Activated CD4-positive, alpha-beta T cell treated with anti-CD3 and anti-CD28 coated beads, Interleukin-2, amount 50 U/mL, for 1 hour (primary cell): ENCODE results near the gene ATRNL1.
"Not testable (repeated sequence)": the region's sequence is repeated elsewhere in the genome, so short reads cannot be mapped to it uniquely, and the experiment has no call there.

ENCODE experiments used
- DNase-seq: peaks from one replicate; pipeline ENCODE4 v3.0.0-alpha.2; 2020

Gene ATRNL1

GRCh38 chr10:115222039-115222438 lies 128.9 kb downstream of the ATRNL1 start:
- no peak for DNase-seq

GRCh38 chr10:115239761-115240160 lies 146.6 kb downstream of the ATRNL1 start:
- no peak for DNase-seq

- DNase-seq = no peak
These were observed 157.6 kb downstream of the ATRNL1 start for GRCh38 chr10:115250784-115251183.

GRCh38 chr10:115253765-115254164 lies 160.6 kb downstream of the ATRNL1 start:
- DNase-seq = not testable (repeated sequence)

GRCh38 chr10:115272482-115272881 lies 179.3 kb downstream of the ATRNL1 start:
- DNase-seq = no peak

GRCh38 chr10:115278294-115278693 lies 185.1 kb downstream of the ATRNL1 start:
- no peak for DNase-seq

- DNase-seq = no peak
These were observed 202.1 kb downstream of the ATRNL1 start for GRCh38 chr10:115295213-115295805.

- no peak for DNase-seq
These were observed 206.9 kb downstream of the ATRNL1 start for GRCh38 chr10:115300080-115300479.

- DNase-seq = not testable (repeated sequence)
These were observed 226.5 kb downstream of the ATRNL1 start for GRCh38 chr10:115319669-115320068.

GRCh38 chr10:115321360-115321759 lies 228.2 kb downstream of the ATRNL1 start:
- no peak for DNase-seq

GRCh38 chr10:115328331-115328730 lies 235.2 kb downstream of the ATRNL1 start:
- DNase-seq = no peak

- no peak for DNase-seq
These were observed 242.2 kb downstream of the ATRNL1 start for GRCh38 chr10:115335366-115335765.

GRCh38 chr10:115355162-115355760 lies 262.1 kb downstream of the ATRNL1 start:
- no peak for DNase-seq

- not testable (repeated sequence) for DNase-seq
These were observed 274.8 kb downstream of the ATRNL1 start for GRCh38 chr10:115367920-115368319.

GRCh38 chr10:115379064-115379463 lies 285.9 kb downstream of the ATRNL1 start:
- DNase-seq = no peak

GRCh38 chr10:115384665-115385064 lies 291.5 kb downstream of the ATRNL1 start:
- no peak for DNase-seq

GRCh38 chr10:115390607-115391006 lies 297.4 kb downstream of the ATRNL1 start:
- no peak for DNase-seq

- no peak for DNase-seq
These were observed 304.9 kb downstream of the ATRNL1 start for GRCh38 chr10:115398026-115398425.

- DNase-seq = no peak
These were observed 309.5 kb downstream of the ATRNL1 start for GRCh38 chr10:115402699-115403098.

GRCh38 chr10:115405838-115406237 lies 312.7 kb downstream of the ATRNL1 start:
- not testable (repeated sequence) for DNase-seq

GRCh38 chr10:115409347-115409746 lies 316.2 kb downstream of the ATRNL1 start:
- DNase-seq = no peak

- no peak for DNase-seq
These were observed 324.6 kb downstream of the ATRNL1 start for GRCh38 chr10:115417585-115418265.

- no peak for DNase-seq
These were observed 329.5 kb downstream of the ATRNL1 start for GRCh38 chr10:115422624-115423023.

GRCh38 chr10:115427611-115428010 lies 334.4 kb downstream of the ATRNL1 start:
- DNase-seq = no peak
